ENCODE measurements around the gene TTC21A.

The TTC21A gene

DNA sequence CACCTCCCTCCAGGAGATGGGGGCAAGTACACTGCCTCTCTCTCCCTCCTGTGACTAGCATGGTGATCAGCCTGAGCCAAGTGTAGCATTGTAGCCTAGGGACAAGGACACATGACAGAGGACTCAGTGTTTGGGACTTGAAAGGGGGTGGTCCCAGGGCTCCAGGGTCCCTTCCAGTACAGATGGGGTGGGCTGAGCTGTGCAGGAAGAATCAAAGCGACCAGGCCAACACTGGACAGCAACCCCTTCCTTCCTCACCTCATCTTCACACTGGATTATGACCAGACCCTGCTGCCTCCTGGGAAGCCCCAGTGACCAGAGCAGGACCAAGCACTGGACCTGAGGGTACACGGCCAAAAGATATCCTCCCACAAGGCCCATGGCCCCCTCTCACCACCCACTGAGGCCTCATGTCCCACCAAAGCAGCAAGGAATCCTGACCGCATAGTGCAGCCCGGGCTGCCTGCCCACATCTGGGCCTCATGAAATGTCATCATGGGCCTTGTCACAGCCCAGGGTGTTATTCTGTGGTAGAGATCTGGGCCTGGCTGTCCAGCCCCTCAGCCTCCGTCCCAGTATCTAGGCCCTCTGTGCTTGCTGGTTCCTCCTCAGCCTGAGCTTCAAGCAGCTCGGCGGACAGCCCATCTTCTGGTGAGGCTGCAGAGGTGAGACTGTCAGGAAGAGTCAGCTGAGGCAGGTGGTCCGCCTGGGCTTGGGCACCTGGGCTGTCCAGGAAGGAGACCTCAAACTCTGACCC is 9.6 kb upstream of the TTC21A start:
- Histone ChIP-seq H3K23ac (ENCODE audit: low read depth, low read length, poor library complexity) (peak overlapping the region; percentile 69), H4K91ac (ENCODE audit: low read depth, low read length, poor library complexity) (no peak overlapping the region), H2BK5ac (ENCODE audit: low read length) (no peak overlapping the region), H3K27me3 (ENCODE audit: control insufficient read depth in 3 of 3, insufficient read depth in 3 of 3, low read depth in 1 of 3, low read length in 3 of 3) (no peaks in the 10 kb centered on the region), H2BK12ac (ENCODE audit: low read length) (no peak overlapping the region), H3K4ac (ENCODE audit: low read length) (no peak overlapping the region), H2AK5ac (ENCODE audit: low read depth, low read length) (no peak overlapping the region), H3K79me1 (ENCODE audit: low read depth, low read length) (peaks cover 8% of the 10 kb centered on the region), H3K18ac (ENCODE audit: low read length) (no peak overlapping the region), H3K9ac (ENCODE audit: low read depth, low read length, poor library complexity) (no peak overlapping the region), H3K4me1 (ENCODE audit: control insufficient read depth in 2 of 2, insufficient read depth in 1 of 2, low read depth in 1 of 2, low read length in 2 of 2) (peaks cover 0 to 11% of the 10 kb centered on the region in 2 donors), H3K4me3 (ENCODE audit: low read length in 2 of 2) (no peak overlapping the region), H3K27ac (replicated peaks; ENCODE audit: low read length) (no peak overlapping the region), H2AFZ (ENCODE audit: low read length) (no peak overlapping the region), H4K8ac (ENCODE audit: low read depth, low read length) (no peak overlapping the region), H3K9me3 (replicated peaks in 1 of 2; ENCODE audit: control insufficient read depth in 2 of 2, insufficient read depth in 1 of 2, low read depth in 1 of 2, low read length in 2 of 2) (no peaks in the 10 kb centered on the region), H3K36me3 (replicated peaks in 1 of 2; ENCODE audit: control insufficient read depth in 2 of 2, insufficient read depth in 2 of 2, low read length in 2 of 2) (peaks cover 43 to 100% of the 10 kb centered on the region in 2 donors), H2BK15ac (ENCODE audit: low read length) (no peak overlapping the region), H3K14ac (ENCODE audit: low read length) (no peak overlapping the region), H3K4me2 (ENCODE audit: insufficient read depth, low read length, poor library complexity, severe bottlenecking) (no peak overlapping the region), H2BK120ac (ENCODE audit: low read depth, low read length) (no peak overlapping the region)
- WGBS, 2 donors (ENCODE audit: extremely low coverage in 2 of 2, insufficient read length in 2 of 2, insufficient replicate concordance in 1 of 2) = no CpG with 5 or more reads among the region's 8 CpGs
- no peak for DNase-seq (ENCODE audit: low spot score)

DNA sequence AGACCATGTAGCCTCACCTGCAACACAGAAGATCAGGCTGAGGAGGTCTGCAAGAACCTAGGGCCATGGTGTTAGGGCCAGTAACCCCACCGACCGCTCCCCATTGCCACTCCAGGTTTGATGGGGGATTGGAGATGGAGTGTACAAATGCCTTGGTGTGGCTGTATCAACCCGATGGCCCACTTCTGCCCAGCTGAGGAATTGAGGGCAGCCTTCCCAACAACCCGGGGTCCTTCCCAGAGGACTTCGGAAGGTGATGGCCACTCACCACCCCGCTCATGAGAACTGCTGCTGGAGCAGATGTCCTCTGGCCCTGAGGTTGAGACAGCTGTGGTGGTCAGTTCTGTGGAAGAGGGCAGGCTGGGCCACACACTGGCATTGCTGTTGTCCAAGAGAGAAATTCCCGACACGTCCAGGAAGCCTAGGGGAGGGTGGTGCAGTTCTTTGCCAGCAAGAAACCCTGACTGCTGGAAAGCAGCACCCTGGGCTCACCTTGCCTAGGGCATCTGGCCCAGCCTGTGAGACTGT is 8.9 kb upstream of the TTC21A start:
- Histone ChIP-seq H2BK12ac (ENCODE audit: low read length) (no peak overlapping the region), H4K91ac (ENCODE audit: low read depth, low read length, poor library complexity) (no peak overlapping the region), H3K4ac (ENCODE audit: low read length) (no peak overlapping the region), H2BK120ac (ENCODE audit: low read depth, low read length) (no peak overlapping the region), H3K4me2 (ENCODE audit: insufficient read depth, low read length, poor library complexity, severe bottlenecking) (no peak overlapping the region), H3K14ac (ENCODE audit: low read length) (no peak overlapping the region), H2BK5ac (ENCODE audit: low read length) (no peak overlapping the region), H4K8ac (ENCODE audit: low read depth, low read length) (no peak overlapping the region), H2AK5ac (ENCODE audit: low read depth, low read length) (no peak overlapping the region), H3K4me1 (ENCODE audit: control insufficient read depth in 2 of 2, insufficient read depth in 1 of 2, low read depth in 1 of 2, low read length in 2 of 2) (peaks cover 0 to 11% of the 10 kb centered on the region in 2 donors), H3K27ac (replicated peaks; ENCODE audit: low read length) (no peak overlapping the region), H3K4me3 (ENCODE audit: low read length in 2 of 2) (no peak overlapping the region), H2BK15ac (ENCODE audit: low read length) (no peak overlapping the region), H3K23ac (ENCODE audit: low read depth, low read length, poor library complexity) (peak overlapping the region; percentile 69), H3K18ac (ENCODE audit: low read length) (no peak overlapping the region), H3K79me1 (ENCODE audit: low read depth, low read length) (peaks cover 8% of the 10 kb centered on the region), H3K27me3 (ENCODE audit: control insufficient read depth in 3 of 3, insufficient read depth in 3 of 3, low read depth in 1 of 3, low read length in 3 of 3) (no peaks in the 10 kb centered on the region), H3K9ac (ENCODE audit: low read depth, low read length, poor library complexity) (no peak overlapping the region), H3K36me3 (replicated peaks in 1 of 2; ENCODE audit: control insufficient read depth in 2 of 2, insufficient read depth in 2 of 2, low read length in 2 of 2) (peaks cover 41 to 96% of the 10 kb centered on the region in 2 donors), H2AFZ (ENCODE audit: low read length) (no peak overlapping the region), H3K9me3 (replicated peaks in 1 of 2; ENCODE audit: control insufficient read depth in 2 of 2, insufficient read depth in 1 of 2, low read depth in 1 of 2, low read length in 2 of 2) (no peaks in the 10 kb centered on the region)
- WGBS, 2 donors (ENCODE audit: extremely low coverage in 2 of 2, insufficient read length in 2 of 2, insufficient replicate concordance in 1 of 2) = no CpG with 5 or more reads among the region's 8 CpGs
- no peak for DNase-seq (ENCODE audit: low spot score)

DNA sequence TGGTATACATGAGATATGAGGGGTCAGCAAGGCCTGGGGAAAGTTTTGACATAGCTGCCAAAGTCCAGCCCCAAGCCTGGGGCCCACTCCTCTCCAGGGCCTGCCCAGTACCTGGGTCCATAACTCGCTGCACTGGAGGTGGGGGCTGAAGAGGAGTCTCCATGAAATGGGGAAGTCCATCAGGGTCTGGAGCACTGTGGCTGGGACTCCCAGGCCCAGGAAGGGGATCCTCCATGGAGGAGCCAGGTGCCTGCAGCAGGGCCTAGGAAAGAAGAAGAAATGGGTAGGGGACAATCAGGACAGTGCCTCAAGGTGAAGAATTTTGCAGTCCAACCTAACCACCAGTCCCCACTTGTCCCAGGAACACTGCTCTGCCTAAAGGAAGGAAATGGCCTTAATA is 8.2 kb upstream of the TTC21A start:
- no peak overlapping the region for H2BK15ac ChIP-seq (ENCODE audit: low read length)
- peaks cover 38 to 89% of the 10 kb centered on the region in 2 donors for H3K36me3 ChIP-seq (replicated peaks in 1 of 2; ENCODE audit: control insufficient read depth in 2 of 2, insufficient read depth in 2 of 2, low read length in 2 of 2)
- H2BK120ac ChIP-seq (ENCODE audit: low read depth, low read length) = no peak overlapping the region
- H2AFZ ChIP-seq (ENCODE audit: low read length) = no peak overlapping the region
- H3K4me3 ChIP-seq (ENCODE audit: low read length in 2 of 2) = no peak overlapping the region
- no peak overlapping the region for H2BK5ac ChIP-seq (ENCODE audit: low read length)
- no peak overlapping the region for H4K91ac ChIP-seq (ENCODE audit: low read depth, low read length, poor library complexity)
- H3K27me3 ChIP-seq (ENCODE audit: control insufficient read depth in 3 of 3, insufficient read depth in 3 of 3, low read depth in 1 of 3, low read length in 3 of 3) = no peaks in the 10 kb centered on the region
- H3K27ac ChIP-seq (replicated peaks; ENCODE audit: low read length) = no peak overlapping the region
- no peak overlapping the region for H3K18ac ChIP-seq (ENCODE audit: low read length)
- H3K9me3 ChIP-seq (replicated peaks in 1 of 2; ENCODE audit: control insufficient read depth in 2 of 2, insufficient read depth in 1 of 2, low read depth in 1 of 2, low read length in 2 of 2) = no peaks in the 10 kb centered on the region
- WGBS, 2 donors (ENCODE audit: extremely low coverage in 2 of 2, insufficient read length in 2 of 2, insufficient replicate concordance in 1 of 2) = no CpG with 5 or more reads among the region's 1 CpG
- DNase-seq (ENCODE audit: low spot score) = no peak
- H2AK5ac ChIP-seq (ENCODE audit: low read depth, low read length) = no peak overlapping the region
- no peak overlapping the region for H3K14ac ChIP-seq (ENCODE audit: low read length)
- no peak overlapping the region for H4K8ac ChIP-seq (ENCODE audit: low read depth, low read length)
- H3K4me2 ChIP-seq (ENCODE audit: insufficient read depth, low read length, poor library complexity, severe bottlenecking) = no peak overlapping the region
- H2BK12ac ChIP-seq (ENCODE audit: low read length) = no peak overlapping the region
- peaks cover 0 to 11% of the 10 kb centered on the region in 2 donors for H3K4me1 ChIP-seq (ENCODE audit: control insufficient read depth in 2 of 2, insufficient read depth in 1 of 2, low read depth in 1 of 2, low read length in 2 of 2)
- peaks cover 8% of the 10 kb centered on the region for H3K79me1 ChIP-seq (ENCODE audit: low read depth, low read length)
- H3K4ac ChIP-seq (ENCODE audit: low read length) = no peak overlapping the region
- no peak overlapping the region for H3K23ac ChIP-seq (ENCODE audit: low read depth, low read length, poor library complexity)
- H3K9ac ChIP-seq (ENCODE audit: low read depth, low read length, poor library complexity) = no peak overlapping the region

DNA sequence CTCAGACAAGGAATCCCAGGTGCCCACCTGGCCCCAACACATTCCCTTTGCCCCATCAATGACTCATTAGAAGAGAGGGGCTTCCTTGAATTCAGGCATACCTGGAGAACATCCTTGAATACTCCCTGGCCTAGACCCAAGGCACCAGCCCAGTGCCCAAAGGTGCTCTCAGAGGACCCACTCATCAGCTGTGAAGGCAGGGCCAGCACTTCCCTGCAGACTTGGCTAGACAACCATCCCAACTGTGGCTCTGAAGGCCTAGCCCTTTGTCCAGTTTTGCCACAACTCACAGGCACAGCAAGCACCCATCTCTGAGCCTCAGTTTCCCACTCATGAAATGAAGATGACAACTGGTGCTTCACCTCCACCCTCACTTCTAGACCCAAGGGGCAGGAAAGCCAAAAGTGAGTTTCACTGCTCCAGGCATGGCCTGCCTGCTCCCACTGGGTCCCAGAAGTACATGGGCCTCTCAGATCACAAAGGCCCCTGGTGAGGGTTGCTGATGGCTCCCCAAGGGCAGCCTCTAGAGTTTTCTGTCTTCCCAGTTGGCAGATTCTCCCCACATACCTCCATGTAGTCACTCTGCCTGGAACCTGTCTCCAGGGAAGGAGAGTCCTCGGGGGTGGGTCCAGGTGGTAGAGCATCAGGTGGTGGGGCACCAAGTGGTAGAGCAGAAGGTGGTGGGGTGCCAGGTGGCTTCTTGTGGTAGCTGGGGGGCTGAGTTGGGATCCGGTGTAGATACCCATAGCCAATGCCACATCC is 7.6 kb upstream of the TTC21A start:
- no CpG with 5 or more reads among the region's 2 CpGs for WGBS, 2 donors (ENCODE audit: extremely low coverage in 2 of 2, insufficient read length in 2 of 2, insufficient replicate concordance in 1 of 2)
- H2BK12ac ChIP-seq (ENCODE audit: low read length) = no peak overlapping the region
- no peak overlapping the region for H3K23ac ChIP-seq (ENCODE audit: low read depth, low read length, poor library complexity)
- no peak overlapping the region for H3K14ac ChIP-seq (ENCODE audit: low read length)
- no peaks in the 10 kb centered on the region for H3K9me3 ChIP-seq (replicated peaks in 1 of 2; ENCODE audit: control insufficient read depth in 2 of 2, insufficient read depth in 1 of 2, low read depth in 1 of 2, low read length in 2 of 2)
- peaks cover 32 to 83% of the 10 kb centered on the region in 2 donors for H3K36me3 ChIP-seq (replicated peaks in 1 of 2; ENCODE audit: control insufficient read depth in 2 of 2, insufficient read depth in 2 of 2, low read length in 2 of 2)
- no peak overlapping the region for H2AFZ ChIP-seq (ENCODE audit: low read length)
- no peak for DNase-seq (ENCODE audit: low spot score)
- H3K18ac ChIP-seq (ENCODE audit: low read length) = no peak overlapping the region
- H3K4me3 ChIP-seq (ENCODE audit: low read length in 2 of 2) = no peak overlapping the region
- H2AK5ac ChIP-seq (ENCODE audit: low read depth, low read length) = no peak overlapping the region
- no peak overlapping the region for H4K8ac ChIP-seq (ENCODE audit: low read depth, low read length)
- no peak overlapping the region for H2BK5ac ChIP-seq (ENCODE audit: low read length)
- no peak overlapping the region for H3K9ac ChIP-seq (ENCODE audit: low read depth, low read length, poor library complexity)
- H3K79me1 ChIP-seq (ENCODE audit: low read depth, low read length) = peaks cover 8% of the 10 kb centered on the region
- H3K4me1 ChIP-seq (ENCODE audit: control insufficient read depth in 2 of 2, insufficient read depth in 1 of 2, low read depth in 1 of 2, low read length in 2 of 2) = peaks cover 0 to 11% of the 10 kb centered on the region in 2 donors
- no peaks in the 10 kb centered on the region for H3K27me3 ChIP-seq (ENCODE audit: control insufficient read depth in 3 of 3, insufficient read depth in 3 of 3, low read depth in 1 of 3, low read length in 3 of 3)
- H4K91ac ChIP-seq (ENCODE audit: low read depth, low read length, poor library complexity) = no peak overlapping the region
- H2BK120ac ChIP-seq (ENCODE audit: low read depth, low read length) = no peak overlapping the region
- H3K4me2 ChIP-seq (ENCODE audit: insufficient read depth, low read length, poor library complexity, severe bottlenecking) = no peak overlapping the region
- H3K27ac ChIP-seq (replicated peaks; ENCODE audit: low read length) = no peak overlapping the region
- H3K4ac ChIP-seq (ENCODE audit: low read length) = no peak overlapping the region
- H2BK15ac ChIP-seq (ENCODE audit: low read length) = no peak overlapping the region
